K562 (cell line): Measurements from ENCODE around the gene SF3B3.

ENCODE experiments used
- CHD2 ChIP-seq: IDR thresholded peaks from 2 replicates; pipeline ENCODE4 v1.6.1; 2011; ENCODE audit warnings: low read depth, low read length
- CTCF ChIP-seq, 3 experiments: IDR thresholded peaks in 2 of 3; conservative IDR thresholded peaks in 1 of 3; 2 replicates each; pipeline ENCODE4 v1.5.1; 2011 to 2012; ENCODE audit warnings: low read length in 3 of 3, mild to moderate bottlenecking in 3 of 3, control low read depth in 2 of 3, improper control_type of control experiment in 1 of 3, inconsistent platforms in 1 of 3, low read depth in 1 of 3, mixed read lengths in 1 of 3, moderate library complexity in 1 of 3; ENCODE audit not compliant: insufficient read depth in 2 of 3
- ELF1 ChIP-seq: fragments of 200-800 bp; sonication (Bioruptor generic); IDR thresholded peaks from 2 replicates; pipeline ENCODE4 v1.6.1; 2016; ENCODE audit warnings: missing genetic modification characterization, missing compliant biosample characterization
- EZH2 ChIP-seq: IDR thresholded peaks from 2 replicates; pipeline ENCODE4 v1.6.1; 2012; ENCODE audit warnings: low read depth, mild to moderate bottlenecking, inconsistent platforms, low read length, borderline replicate concordance
- FOSL1 ChIP-seq: fragments of 200-800 bp; sonication (Bioruptor generic); conservative IDR thresholded peaks from 2 replicates; pipeline ENCODE4 v1.6.1; 2016; ENCODE audit warnings: missing genetic modification characterization, missing compliant biosample characterization
- FOXA1 ChIP-seq: fragments of 450-650 bp; IDR thresholded peaks from 2 replicates; pipeline ENCODE4 v1.6.1; 2016; ENCODE audit warnings: mild to moderate bottlenecking, borderline replicate concordance
- FOXJ3 ChIP-seq: sonication (generic); formaldehyde crosslinking; IDR thresholded peaks from 2 replicates; pipeline ENCODE4 v1.4.0; 2020; ENCODE audit warnings: mild to moderate bottlenecking, missing genetic modification reagents
- HOMEZ ChIP-seq: fragments of 250-450 bp; sonication (Bioruptor Pico); IDR thresholded peaks from 2 replicates; pipeline ENCODE4 v1.4.0; 2020; ENCODE audit warnings: mild to moderate bottlenecking, moderate library complexity
- MXD1 ChIP-seq: fragments of 250-450 bp; sonication (Bioruptor Pico); IDR thresholded peaks from 2 replicates; pipeline ENCODE4 v1.8.0; 2021; ENCODE audit warnings: borderline replicate concordance, mild to moderate bottlenecking, moderate library complexity; ENCODE audit not compliant: poor library complexity, severe bottlenecking
- NRF1 ChIP-seq, 2 experiments: fragments of 450-650 bp; IDR thresholded peaks in 1 of 2; conservative IDR thresholded peaks in 1 of 2; 2 replicates each; pipeline ENCODE4 v1.6.1; 2014; ENCODE audit warnings: mild to moderate bottlenecking in 2 of 2
- PKNOX1 ChIP-seq: fragments of 450-650 bp; IDR thresholded peaks from 2 replicates; pipeline ENCODE4 v1.6.1; 2016
- POLR2A ChIP-seq: fragments of 450-650 bp; conservative IDR thresholded peaks from 2 replicates; pipeline ENCODE4 v1.6.1; 2016
- UBTF ChIP-seq, 2 experiments: IDR thresholded peaks; 2 replicates each; pipeline ENCODE4 v1.6.1; 2012; ENCODE audit warnings: improper control_type of control experiment in 2 of 2, low read depth in 2 of 2, low read length in 2 of 2, borderline replicate concordance in 1 of 2

GRCh38 chr16:70574595-70575271, 51.1 kb downstream of the SF3B3 start:
- TF ChIP-seq POLR2A, result no peak
- no peak for TF ChIP-seq FOXJ3 (CRISPR knock-in tag)
- no peak for TF ChIP-seq UBTF (IDR thresholded peaks at IDR 0.05; ENCODE audit: borderline replicate concordance in 1 of 2, low read depth in 2 of 2, low read length in 2 of 2)
- TF ChIP-seq EZH2, result no peak
- no peak for TF ChIP-seq MXD1 (CRISPR knock-in tag)
- TF ChIP-seq CHD2, result no peak
- no peak for TF ChIP-seq FOSL1 (tag)
- peak; percentile 68 for TF ChIP-seq PKNOX1
- TF ChIP-seq CTCF (IDR thresholded peaks at IDR 0.05 in 2 of 3, conservative IDR thresholded peaks at IDR 0.05 in 1 of 3; ENCODE audit: insufficient read depth in 2 of 3, low read depth in 1 of 3, low read length in 3 of 3), result no peak
- no peak for TF ChIP-seq ELF1 (tag)
- no peak for TF ChIP-seq HOMEZ (CRISPR knock-in tag)
- TF ChIP-seq NRF1 (conservative IDR thresholded peaks at IDR 0.05 in 1 of 2, IDR thresholded peaks at IDR 0.05 in 1 of 2), result no peak
- TF ChIP-seq FOXA1, result no peak
